HG03139 (cell line): Measurements from ENCODE around the gene AMIGO3.

Experiments used
- ATAC-seq: cut with Tn5 transposase; IDR thresholded peaks from one replicate; pipeline ENCODE4 v1.9.1; 2021; ENCODE audit not compliant: unreplicated experiment

Gene AMIGO3

GRCh38 chr3:49725906-49726681 is 6.6 kb upstream of the AMIGO3 start:
- no peak for ATAC-seq

DNA sequence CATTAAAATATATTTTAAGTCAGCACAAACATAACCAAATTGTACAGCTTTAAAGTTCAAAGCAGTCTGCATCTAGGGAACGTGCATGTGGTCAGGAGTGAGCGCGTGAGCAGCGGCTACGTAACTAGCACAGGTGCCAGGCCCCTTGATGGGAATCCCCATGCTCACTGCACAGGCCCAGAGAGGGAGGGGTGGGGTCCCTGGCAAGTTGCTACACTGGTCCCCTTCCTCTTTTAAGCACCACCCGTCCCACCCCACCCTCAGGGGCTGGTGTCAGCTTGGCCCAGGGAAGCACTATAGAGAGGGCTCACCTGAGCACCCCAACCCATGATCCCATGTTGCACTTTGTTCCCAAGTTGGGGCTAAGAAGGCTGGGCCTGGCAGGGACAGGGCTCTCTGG is 5.1 kb upstream of the AMIGO3 start:
- no peak for ATAC-seq

DNA sequence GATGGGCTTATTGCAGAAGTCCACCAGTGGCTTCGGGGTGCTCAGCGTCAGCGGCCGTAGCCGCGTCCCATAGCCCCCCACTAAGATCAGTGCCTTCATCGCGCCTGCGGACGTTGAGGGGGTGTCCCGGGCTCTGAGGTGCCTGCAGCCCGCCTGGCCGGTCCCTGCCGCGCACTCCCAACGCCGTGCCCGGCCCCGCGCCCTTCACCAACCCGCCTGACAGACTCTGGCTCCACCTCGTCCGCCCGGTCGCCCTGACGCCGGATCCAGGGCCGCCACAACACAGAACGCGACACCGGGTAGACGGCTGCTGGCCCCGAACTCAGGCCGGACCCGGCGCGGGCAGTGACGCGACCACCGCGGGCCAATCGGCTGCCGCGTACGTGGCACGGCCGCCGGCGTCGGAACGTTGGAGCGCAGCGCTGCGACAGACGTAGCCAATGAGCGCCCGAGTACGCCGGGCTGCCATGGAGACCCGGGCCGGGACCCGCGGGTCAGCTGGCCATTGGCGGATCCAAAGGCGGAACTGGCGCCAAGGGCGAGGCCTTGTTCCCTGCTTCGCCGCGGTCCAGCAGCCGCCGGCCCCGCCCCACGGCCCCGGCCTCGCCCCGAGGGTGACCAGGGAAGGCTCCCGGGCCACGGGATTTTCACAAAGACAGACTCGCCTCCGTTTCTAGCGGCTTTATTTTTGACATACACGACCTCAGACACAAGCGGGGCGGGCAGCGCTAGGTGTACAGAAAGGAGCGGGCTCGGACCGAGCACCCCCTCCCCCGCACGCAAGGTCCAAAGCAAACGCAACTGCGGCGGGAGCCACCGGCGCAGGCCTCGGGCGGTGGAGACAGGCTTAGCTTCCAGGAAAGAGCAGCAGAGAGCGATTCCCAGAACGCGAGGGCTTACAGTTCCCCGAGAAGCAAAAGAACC is 4.4 kb upstream of the AMIGO3 start, which contains the start of gene GMPPB:
GMPPB (minus strand) TSS at position 324 of the 924 bp plus-strand sequence; CDS start at position 99, 225 bp downstream.
- ATAC-seq, result peak; percentile 75

DNA sequence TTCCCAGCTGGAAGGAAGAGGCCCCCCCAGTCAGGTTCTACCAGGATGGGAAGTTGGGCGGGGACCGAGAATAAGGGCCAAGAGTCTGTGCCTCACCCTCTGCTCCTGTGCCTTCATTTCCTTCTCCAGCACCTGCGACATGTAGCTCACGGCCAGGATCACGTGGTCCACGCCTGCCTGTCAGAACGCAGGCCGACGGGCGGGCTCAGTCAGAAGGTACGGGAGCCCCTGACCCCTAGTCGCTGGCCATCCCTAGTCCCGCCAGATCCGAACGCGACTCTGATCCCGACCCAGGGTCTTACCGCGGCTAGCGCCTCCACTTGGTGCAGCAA is 3.8 kb upstream of the AMIGO3 start:
- ATAC-seq, result no peak

DNA sequence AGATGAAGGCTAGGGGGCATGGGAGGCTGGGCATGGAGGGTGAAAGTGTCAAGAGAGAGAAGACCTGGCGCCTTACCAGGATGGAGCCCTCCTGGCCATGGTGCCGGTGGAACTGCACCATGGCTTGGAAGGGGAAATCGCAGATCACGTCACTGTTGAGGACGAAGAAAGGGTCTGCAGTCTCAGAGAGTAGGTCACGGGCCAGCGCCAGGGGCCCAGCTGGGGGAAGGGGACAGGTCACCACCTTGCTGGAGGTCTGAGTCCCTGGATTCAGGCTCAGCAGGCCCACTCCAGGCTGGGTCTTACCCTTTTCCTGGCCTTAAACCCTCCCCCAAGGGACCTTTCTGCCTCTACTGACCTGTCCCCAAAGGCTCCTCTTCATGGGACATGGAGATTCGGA is 3.4 kb upstream of the AMIGO3 start:
- no peak for ATAC-seq

DNA sequence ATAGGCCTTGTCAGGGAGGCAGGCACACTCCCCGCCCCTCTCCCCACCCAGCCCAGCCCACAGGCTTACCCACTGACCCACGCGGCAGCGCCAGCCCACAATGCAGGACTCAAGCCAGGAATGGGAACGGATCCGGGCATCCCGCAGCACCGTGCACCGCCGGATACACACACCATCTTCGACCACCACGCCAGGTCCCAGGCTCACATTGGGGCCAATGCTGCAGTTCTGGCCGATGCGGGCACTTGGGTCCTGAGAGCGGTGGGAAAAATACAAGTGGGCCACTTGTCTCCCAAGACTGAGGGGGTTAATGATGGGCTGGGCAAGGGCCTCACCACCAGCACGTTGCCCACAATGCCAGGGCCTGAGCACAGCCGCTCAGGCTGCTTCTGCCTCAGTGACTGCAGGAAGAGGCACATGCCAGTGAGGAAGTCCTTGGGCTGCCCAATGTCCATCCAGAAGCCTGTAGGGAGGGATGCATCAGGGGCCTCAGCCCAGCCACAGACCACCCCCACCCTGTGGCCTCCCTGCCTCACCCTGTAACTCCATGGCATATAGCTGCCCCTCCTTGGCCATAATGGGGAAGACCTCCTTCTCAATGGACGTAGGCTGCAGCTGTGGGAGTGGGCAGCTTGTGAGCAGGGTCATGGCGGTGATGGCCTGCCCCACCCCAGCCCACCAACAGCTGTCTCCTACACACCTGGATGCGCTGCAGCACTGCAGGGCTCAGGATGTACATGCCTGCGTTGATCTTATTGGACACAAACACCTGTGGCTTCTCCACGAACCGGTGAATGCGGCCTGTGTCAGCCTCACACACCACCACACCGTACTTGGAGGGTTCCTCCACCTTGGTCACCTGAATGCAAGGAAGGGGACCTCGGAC is 2.7 kb upstream of the AMIGO3 start:
- ATAC-seq, result no peak

- no peak for ATAC-seq
These were observed 2.1 kb upstream of the AMIGO3 start for GRCh38 chr3:49721596-49721895.

DNA sequence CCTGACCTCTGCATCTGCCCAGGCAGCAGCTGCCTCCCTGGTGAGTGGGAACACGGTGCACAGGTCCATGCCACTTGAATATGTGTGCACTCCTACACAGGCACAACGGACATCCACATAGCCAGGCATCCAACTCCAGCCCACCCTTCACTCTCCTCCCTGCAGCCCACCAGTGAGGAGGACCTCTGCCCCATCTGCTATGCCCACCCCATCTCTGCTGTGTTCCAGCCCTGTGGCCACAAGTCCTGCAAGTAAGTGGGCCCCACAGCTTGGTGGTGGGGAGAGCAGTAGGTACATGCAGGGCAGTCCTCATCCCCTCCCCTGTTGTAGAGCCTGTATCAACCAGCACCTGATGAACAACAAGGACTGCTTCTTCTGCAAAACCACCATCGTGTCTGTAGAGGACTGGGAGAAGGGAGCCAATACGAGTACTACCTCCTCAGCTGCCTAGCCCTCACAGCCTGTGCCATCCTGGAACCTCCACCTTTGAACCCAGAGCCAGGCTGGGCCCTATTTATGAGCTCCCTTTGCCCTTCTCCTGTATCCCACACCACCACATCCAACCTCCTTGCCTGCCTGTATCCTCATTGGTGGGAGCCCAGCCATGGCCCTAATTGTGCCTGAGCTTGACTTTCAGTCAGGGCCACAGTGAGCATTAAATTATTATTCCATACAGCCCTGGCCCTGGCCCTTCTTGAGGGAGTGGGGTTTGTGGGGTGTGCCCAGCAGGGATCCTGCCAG is 1.5 kb upstream of the AMIGO3 start:
- no peak for ATAC-seq

GRCh38 chr3:49718858-49719213 is 648 bp downstream of the AMIGO3 start:
- ATAC-seq, result no peak

DNA sequence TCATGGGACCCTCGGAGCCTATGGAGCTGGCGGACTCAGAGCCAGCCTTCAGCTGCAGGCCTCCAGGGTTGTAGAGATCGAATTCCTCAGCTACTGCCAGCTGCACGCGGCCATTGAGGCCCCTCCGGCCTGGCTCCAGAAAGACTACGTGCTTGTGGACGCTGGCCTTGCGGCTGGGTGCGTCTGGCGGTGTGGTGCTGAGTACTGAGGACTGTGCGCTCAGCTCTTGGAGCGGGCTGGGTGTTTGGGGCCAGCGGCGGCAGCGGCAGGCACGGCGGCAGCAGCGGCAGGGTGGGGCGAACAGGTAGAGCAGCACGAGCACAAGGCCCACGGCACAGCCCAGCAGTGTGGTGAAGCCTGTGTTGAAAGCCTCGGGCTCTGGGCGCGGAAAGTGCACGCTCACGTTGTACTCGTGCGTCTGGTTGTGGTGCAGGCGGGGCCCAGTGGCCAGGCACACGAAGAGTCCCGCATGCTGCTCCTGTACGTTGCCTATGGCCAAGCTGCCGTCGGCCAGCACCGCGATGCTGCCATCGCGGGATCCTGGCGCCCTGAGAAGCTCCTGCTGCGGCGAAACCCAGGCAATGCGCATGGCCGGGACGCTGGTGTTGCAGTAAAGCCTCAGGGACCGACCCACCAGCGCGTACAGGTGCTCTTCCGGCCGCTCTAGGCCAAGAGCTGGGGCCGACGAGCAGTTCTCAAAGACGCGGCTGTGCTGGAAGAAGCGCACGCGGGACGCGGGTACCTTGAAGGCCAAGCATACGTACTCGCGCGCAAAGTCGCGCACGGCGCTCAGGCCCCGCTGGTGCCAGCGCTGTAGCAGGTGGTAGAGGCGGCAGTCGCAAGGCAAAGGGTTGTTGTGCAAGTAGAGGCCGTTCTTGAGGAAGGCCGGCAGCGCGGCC is 1.3 kb downstream of the AMIGO3 start:
- ATAC-seq, result no peak

DNA sequence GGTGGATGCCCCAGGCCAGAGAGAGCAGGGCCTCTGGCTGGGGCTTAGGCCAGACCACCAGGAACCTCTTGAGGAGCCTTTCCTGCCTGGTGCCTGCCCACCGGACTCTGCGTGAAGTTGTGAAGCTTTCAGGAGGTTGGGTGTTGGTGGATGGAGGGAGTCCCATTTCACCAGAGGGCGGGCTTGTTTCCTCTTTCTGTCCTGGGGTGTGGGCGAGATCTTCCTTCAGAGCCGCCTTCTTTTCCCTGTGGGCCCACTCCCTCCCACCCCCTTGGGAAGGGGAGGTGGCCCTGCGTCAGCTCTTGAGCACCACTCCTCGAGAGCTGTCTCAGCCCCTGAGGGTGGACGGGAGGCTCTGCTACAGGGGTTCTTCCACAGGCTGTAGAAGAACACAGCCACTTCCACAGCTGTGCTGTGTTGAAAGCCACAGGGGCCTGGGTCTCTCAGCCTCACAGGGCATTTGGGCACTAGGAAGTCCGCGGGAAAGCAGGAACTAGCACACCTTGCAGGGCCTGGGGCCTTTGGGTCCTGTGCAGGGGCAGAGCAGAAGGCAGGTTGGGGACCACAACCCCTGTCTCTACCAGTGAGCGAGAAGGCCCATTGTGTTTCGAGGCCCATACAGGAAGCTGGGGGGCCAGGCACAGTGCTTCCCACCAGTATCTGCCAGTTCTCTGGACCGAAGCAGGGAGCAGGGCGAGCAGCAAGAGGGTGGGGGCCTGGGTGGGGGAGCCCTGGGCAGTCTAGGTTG is 2.1 kb downstream of the AMIGO3 start:
- ATAC-seq, result no peak

- no peak for ATAC-seq
These were observed 2.7 kb downstream of the AMIGO3 start for GRCh38 chr3:49716691-49717210.

- ATAC-seq, result no peak
These were observed 3.3 kb downstream of the AMIGO3 start for GRCh38 chr3:49716169-49716568.

- no peak for ATAC-seq
These were observed 3.8 kb downstream of the AMIGO3 start for GRCh38 chr3:49715611-49716121.

DNA sequence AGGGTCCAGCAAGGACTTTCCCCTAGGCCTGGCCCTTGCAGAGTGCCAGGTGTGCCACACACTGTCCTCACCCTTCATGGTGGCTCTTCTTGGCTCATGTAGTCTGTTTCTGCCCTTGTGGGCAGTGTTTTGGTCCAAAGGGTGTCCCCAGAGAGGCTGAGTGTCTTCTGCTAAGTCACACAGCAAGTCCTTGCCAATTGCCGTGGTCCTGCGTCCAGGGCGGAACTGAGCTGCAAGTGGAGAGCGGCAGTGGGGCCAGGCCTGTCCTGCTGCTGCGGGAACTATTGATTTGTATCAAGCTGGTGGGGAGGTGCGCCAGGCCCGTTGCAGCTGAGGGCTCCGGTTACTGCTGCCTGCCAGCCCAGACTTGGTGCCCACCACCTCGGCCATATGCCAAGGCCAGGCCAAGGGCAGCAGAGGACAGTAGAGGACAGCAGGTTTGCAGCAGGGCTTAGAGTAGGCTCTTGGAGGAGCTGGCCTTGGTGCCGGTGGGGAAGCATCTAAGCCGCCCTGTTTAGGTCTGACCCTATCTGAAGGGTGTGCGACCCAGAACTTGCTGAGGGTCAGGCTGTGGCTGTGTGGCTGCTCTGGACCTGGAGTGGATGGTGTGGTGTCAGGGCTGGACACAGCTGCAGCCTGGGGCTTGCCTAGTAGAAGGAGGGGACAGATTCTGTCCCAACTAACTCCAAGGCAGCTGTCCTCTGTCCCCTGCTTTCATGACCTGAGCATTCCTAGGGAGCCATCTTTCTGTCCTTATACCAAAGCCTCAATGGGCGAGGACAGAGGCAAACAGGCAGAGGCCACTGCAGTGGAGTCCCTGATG is 4.5 kb downstream of the AMIGO3 start:
- no peak for ATAC-seq

DNA sequence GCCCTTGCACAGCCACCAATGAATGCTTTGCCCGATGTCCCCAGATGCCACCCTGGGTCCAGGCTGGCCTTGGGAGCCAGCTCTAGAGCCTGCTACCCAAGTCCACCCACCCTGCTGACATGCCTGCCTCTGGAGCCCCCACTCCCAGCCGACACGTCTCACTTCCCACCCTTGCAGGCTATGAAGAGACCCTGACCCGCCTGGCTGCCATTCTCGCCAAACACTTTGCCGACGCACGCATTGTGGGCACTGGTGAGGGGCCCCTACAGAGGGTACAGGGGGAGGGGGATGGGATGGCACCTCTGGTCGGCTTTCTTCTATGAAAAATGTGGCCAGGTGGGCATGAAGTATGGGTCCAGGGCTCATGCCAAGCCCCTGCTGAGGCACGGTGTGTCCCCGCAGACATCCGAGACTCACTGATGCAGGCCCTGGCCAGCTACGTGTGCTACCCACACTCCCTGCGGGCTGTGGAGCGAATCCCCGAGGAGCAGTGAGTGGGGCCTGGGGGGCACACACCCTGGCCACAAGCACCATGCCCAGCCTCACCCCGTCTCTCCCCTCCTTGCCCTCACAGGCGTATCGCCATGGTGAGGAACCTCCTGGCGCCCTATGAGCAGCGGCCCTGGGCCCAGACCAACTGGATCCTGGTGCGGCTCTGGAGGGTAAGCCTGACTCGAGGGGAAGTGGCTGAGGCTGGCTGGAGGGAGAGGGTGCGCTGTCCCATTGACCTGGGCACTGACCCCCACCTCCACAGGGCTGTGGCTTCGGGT is 6.0 kb downstream of the AMIGO3 start:
- ATAC-seq, result no peak
